Measurements from ENCODE around the gene CD163L1.
"Not testable (repeated sequence)": the region's sequence is repeated elsewhere in the genome, so short reads cannot be mapped to it uniquely, and the experiment has no call there.

CD163L1 gene

GRCh38 chr12:7444076-7444475 lies at the start of gene CD163L1:
Gene CD163L1 (minus strand): TSS chr12:7444153. CDS start chr12:7444127, 26 bp downstream.
- no peak for DNase-seq (ENCODE audit: low read depth in 2 of 2, low spot score in 1 of 2)

- DNase-seq (ENCODE audit: low read depth in 2 of 2, low spot score in 1 of 2) = no peak
These were observed 49.1 kb upstream of the CD163L1 start for GRCh38 chr12:7493006-7493405.

GRCh38 chr12:7486512-7486911 lies 42.6 kb upstream of the CD163L1 start:
- DNase-seq (ENCODE audit: low read depth in 2 of 2, low spot score in 1 of 2) = no peak

DNA sequence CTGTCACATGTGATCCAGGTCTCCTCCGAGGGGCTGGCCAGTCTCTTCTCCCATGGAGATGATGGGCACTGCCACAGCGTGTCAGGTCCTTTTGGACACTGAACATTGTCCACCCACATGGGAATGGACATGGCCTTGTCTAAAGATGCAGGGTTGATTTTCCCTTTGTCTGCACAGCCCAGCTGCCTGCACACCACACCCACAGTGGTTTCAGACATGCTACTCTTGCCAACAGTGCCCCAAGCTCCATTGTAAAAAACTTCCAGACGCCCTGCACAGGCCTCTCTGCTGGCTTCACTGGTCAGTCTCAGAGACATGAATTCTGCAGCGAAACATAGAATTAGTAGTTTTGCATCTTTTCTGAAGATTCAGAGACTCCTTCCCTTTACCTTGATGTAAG lies 41.1 kb upstream of the CD163L1 start:
- DNase-seq (ENCODE audit: low read depth in 2 of 2, low spot score in 1 of 2) = no peak

- DNase-seq (ENCODE audit: low read depth in 2 of 2, low spot score in 1 of 2) = no peak
These were observed 39.4 kb upstream of the CD163L1 start for GRCh38 chr12:7483343-7483742.

DNA sequence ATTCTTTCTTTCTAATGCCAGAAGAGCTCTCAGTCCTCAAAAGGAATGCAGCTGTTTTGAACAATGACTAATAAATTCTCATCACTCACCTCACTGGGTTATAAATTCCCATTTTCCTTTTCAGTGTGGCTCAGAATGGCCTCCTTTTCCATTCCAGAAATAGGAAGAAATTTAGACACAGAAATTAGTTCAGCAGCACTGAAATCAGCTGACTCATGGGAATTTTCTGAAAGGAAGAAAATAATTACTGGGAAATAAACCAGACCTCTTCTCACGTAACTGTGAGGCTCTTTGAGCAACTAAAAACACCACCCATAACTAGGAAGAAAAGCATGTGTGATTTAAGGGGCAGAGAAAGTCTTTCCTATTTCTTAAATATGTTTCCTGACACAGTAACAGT lies 35.8 kb upstream of the CD163L1 start:
- no peak for DNase-seq (ENCODE audit: low read depth in 2 of 2, low spot score in 1 of 2)

DNA sequence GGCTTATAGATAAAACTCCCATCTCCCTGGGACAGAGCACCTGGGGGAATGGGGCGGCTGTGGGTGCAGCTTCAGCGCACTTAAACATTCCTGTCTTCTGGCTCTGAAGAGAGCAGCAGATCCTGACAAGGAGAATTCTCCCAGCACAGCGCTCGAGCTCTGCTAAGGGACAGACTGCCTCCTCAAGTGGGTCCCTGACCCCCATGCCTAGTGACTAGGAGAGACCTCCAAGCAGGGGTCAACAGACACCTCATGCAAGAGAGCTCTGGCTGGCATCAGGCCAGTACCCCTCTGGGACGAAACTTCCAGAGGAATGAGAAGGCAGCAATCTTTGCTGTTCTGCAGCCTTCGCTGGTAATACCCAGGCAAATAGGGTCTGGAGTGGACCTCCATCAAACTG lies 28.1 kb upstream of the CD163L1 start:
- no peak for DNase-seq (ENCODE audit: low read depth in 2 of 2, low spot score in 1 of 2)

- peak in 1 of 2 donors; percentile 21 for DNase-seq (ENCODE audit: low read depth in 2 of 2, low spot score in 1 of 2)
These were observed 16.7 kb upstream of the CD163L1 start for GRCh38 chr12:7460375-7461259.

DNA sequence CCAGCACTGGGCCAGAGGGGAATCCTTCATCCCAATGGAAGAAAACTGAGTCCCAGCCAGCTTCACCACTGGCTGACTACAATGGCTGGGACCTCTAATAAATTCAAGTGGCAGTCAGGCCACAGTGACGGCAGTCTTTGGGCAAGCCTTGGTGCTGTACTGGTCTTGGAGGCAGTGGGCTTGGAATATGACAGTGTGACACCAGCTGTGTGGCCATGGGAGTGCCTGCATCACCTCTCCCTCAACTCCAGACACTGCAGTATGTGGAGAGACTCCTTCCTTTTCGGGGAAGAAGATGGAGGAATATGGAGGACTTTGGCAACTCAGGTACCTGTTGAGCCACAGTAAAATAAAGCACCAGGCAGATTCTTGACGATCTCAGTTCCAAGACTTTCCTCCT lies 16.0 kb upstream of the CD163L1 start:
- no peak for DNase-seq (ENCODE audit: low read depth in 2 of 2, low spot score in 1 of 2)

DNA sequence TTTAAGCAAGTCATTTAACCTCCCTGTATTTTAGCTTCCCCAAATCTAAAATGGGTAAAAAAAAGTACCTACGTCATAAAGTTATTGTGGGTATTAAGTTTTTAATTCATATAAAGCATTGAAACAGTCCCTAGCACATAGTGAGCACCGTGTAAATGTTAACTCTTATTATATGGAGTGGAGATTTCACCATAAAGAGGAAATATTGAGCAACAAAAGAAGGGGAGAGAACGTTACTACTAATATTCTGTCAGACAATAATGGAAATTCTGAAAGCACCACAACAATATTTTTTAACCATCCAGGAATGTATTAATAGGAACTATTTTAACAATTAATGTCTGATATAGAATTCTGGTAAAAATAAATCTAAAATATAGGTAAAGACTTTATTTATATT lies 7.8 kb upstream of the CD163L1 start:
- DNase-seq (ENCODE audit: low read depth in 2 of 2, low spot score in 1 of 2) = no peak

- DNase-seq (ENCODE audit: low read depth in 2 of 2, low spot score in 1 of 2) = no peak
These were observed 6.7 kb upstream of the CD163L1 start for GRCh38 chr12:7450667-7451066.

DNA sequence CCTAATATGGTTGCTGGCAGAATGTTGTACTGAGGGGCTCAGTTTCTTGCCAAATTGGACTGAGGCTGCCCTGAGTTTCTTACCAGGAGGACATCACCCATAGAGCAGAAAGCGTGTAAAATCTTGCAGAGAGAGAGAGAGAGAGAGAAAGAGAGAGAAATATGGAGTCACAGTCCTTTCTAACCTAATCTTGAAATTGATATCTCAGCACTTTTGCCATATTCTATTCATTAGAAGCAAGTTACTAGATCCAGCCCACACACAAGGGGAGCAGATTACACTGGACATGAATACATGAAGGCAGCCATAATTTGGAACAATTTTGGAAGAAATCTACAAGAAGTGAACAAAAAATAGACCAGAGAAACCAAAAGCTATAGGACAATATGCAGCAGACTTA lies 4.1 kb upstream of the CD163L1 start:
- no peak for DNase-seq (ENCODE audit: low read depth in 2 of 2, low spot score in 1 of 2)

DNA sequence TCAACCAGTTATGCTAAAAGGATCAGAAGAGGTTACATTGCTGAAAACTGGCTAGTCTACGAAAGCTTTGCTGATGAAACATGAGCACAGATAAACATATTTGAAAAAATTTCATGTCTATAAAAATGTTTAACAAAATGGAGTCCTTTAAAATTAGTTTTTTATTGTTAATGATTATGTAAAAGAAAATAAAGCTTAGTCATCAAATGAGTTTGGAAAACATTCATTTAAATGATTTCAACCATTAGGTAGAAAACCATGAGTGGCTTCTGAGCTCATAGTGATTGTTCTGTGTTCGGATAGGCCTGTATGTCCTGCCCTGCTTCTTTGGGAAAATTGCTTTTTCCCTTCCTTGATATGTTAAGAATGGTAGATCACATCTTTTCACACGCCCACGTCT lies 584 bp upstream of the CD163L1 start:
- no peak for DNase-seq (ENCODE audit: low read depth in 2 of 2, low spot score in 1 of 2)

- no peak for DNase-seq (ENCODE audit: low read depth in 2 of 2, low spot score in 1 of 2)
These were observed 2.7 kb downstream of the CD163L1 start for GRCh38 chr12:7441216-7441615.

DNA sequence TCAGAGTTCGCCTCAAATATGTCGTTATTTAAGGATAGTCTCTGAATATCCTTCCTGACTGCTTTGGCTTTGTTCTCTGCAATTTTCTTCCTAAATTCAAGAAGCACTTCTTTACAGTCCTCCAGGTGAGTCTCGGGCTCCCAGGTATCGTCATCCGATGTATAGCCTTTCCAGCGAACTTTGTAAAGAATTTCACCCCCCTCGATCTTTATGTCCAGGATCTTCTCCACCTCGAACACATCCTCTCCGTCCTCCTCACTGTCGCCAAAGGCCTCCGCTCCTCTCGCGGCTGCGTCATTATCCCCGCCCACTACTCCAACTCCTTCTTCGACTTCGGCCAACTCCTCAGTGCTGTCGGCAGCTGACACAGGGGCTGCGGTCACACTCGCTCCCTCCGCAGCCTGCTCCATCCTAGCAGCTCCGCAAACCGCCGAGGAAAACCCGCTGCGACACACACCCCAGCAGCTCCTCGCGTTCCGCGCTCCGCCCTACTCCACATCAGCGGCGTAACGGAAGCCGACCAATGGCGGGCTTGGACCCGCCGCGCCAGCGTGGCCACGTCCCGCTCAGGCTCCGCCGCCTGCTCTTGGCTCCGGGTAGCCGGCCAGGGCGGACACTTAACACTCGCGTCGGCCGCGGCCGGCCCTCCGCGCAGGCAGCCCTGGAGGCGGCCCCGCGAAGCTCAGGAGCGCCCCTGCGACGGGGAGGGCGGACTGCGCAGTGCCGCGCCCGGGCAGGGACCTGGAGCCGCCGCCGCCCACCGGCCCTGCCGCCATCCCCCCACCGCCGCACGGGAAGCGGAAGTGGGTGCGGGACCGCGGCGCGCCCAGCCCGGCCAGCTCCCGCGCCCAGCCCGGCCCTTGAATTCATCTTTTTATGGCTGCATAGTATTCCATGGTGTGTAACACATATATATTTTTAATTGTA lies 4.1 kb downstream of the CD163L1 start:
- no peak for DNase-seq (ENCODE audit: low read depth in 2 of 2, low spot score in 1 of 2)

DNA sequence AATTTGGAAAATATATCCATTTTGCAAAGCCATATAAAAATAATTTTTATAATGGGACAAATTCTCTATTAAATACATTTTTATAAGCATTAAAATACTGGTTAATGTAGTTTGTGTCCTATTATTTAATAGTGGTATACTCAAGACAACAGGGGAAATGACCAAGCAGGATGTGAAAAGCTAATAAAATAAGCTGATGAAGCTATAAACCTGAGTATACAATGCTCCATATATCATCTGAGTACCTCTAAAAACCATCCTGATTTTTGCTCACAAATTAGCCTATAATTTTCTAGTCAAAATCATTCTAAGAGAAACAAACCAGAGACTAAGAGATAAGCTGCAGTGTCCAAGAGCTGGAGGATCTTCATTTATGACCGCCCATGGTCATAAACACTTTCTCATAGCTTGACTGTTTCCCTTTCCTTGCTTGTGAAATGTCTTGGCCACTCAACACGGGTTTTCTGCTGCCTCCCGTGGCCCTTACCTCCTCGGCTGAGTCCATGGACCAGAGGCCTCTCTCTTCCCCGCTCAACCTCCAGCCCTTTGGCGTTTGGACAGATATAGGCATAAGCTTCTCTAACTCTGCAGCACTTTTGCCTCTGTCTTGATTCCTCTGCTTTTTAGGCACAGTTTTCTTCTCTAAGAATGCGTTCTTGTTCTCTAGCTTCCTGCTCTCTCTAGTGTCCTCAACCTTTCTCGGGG lies 5.5 kb downstream of the CD163L1 start:
- not testable (repeated sequence) for DNase-seq (ENCODE audit: low read depth in 2 of 2, low spot score in 1 of 2)

DNA sequence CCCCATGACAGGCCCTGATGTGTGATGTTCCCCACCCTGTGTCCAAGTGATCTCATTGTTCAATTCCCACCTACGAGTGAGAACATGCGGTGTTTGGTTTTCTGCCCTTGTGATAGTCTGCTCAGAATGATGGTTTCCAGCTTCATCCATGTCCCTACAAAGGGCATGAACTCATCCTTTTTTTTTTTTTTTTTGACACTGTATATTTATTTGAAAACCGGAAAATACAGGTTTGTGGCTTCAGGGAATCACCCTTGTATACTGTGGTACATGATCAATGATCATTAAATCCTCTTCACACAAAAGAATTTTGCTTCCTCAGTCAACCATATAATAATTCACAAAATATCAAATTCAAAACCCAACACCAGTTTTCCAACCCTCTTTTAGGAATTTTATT lies 6.5 kb downstream of the CD163L1 start:
- not testable (repeated sequence) for DNase-seq (ENCODE audit: low read depth in 2 of 2, low spot score in 1 of 2)

- DNase-seq (ENCODE audit: low read depth in 2 of 2, low spot score in 1 of 2) = no peak
These were observed 9.3 kb downstream of the CD163L1 start for GRCh38 chr12:7434670-7435069.

DNA sequence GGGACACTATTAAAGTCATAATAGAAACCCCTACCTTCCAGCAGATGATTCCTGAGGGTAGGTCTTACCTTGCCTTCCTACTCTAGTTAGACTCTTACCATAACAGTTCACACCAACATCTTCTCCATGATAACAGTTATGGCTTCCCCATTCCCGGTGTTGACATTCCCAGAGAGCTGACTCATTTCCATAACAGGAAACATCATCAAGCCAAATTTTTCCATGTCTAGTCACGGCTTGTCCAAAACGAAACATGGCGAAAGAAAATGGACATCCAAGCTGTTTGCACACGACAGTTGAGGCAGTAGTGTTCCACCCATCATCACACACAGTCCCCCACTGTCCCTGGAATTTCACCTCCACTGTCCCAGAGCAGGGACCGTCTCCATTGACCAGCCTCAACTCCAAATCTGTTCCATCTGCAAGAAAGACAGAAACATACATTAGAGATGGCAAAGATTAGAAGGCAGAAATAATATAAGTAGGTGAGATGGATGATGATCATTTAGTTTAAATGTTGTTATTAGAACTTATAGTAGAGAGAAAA lies 10.6 kb downstream of the CD163L1 start:
- no peak for DNase-seq (ENCODE audit: low read depth in 2 of 2, low spot score in 1 of 2)

GRCh38 chr12:7431993-7432685 lies 11.8 kb downstream of the CD163L1 start:
- no peak for DNase-seq (ENCODE audit: low read depth in 2 of 2, low spot score in 1 of 2)
